Measurements from ENCODE around the gene PIAS4.

Gene PIAS4

GRCh38 chr19:4023600-4024398 is 16.3 kb downstream of the PIAS4 start:
- DNase-seq (ENCODE audit: low spot score), result no peak

- no peak for DNase-seq (ENCODE audit: low spot score)
These were observed 17.8 kb downstream of the PIAS4 start for GRCh38 chr19:4025317-4025716.

- DNase-seq (ENCODE audit: low spot score), result no peak
These were observed 19.6 kb downstream of the PIAS4 start for GRCh38 chr19:4027146-4027545.

DNA sequence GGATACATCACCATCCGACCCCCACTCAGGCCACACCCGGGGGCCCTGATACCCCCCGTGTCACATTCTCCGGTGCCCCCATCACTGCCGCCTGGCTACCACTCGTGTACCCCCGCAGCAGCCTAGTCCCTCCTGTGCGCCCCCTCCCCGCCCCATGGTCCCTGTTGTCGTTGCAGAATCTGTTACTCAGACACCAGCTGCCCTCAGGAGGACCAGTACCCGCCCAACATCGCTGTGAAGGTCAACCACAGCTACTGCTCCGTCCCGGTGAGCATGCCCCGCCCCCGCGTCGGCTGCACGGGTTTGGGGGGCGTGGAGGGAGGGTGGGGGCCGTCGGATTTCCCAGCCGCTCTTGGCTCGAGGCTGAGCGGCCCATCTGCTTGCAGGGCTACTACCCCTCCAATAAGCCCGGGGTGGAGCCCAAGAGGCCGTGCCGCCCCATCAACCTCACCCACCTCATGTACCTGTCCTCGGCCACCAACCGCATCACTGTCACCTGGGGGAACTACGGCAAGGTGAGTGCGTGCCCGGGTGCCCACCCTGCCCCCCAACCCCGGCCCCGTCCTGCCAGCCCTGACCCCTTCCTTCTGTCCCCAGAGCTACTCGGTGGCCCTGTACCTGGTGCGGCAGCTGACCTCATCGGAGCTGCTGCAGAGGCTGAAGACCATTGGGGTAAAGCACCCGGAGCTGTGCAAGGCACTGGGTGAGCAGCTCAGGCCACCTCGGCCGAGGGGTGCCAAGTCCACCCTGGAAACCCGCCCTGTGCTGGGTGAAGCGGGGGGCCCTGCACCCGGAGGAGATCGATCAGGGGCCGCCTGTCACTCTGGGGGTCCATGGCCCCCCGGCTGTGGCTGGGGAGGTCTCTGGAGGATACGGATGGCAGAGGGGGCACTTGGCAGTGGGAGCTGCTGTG is 21.1 kb downstream of the PIAS4 start:
- no peak for DNase-seq (ENCODE audit: low spot score)

GRCh38 chr19:4029247-4029614 is 21.7 kb downstream of the PIAS4 start:
- no peak for DNase-seq (ENCODE audit: low spot score)

DNA sequence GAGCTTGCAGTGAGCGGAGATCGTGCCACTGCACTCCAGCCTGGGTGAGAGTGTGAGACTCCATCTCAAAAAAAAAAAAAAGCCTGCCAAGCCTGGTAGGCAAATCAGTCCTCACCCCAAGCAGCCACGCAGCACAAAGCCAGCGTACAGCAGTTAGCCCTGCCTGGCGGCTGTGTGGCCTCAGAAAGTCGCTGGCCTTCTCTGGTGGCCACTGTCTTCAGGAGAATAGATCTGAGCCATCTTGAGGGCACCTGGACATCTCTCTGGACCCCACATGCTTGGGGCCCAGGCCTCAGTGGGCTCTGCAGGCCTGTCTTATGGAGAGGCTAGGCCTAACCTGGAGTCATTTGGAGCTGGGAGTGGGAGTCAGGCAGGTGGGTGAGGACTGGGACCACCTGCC is 23.0 kb downstream of the PIAS4 start:
- DNase-seq (ENCODE audit: low spot score), result no peak

DNA sequence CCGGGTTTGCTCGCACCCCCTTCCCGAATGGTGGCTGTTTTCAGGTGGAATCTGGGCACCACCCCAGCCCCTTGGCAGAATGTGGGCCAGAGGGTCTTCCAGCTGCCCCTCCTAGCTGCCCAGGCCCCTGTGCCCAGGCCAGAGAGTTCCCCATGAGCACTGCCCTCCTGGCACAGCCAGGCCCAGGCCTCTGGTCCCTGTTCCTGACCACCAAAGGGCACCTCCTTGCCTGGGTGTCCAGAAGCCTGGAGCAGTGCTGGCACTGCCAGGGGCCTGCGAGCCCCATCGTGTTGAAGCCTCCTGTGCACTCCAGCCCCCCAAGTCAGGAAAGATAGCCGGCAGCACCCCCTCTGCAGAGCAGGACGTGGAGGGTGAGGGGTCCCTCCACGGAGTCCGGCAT is 23.4 kb downstream of the PIAS4 start:
- no peak for DNase-seq (ENCODE audit: low spot score)

DNA sequence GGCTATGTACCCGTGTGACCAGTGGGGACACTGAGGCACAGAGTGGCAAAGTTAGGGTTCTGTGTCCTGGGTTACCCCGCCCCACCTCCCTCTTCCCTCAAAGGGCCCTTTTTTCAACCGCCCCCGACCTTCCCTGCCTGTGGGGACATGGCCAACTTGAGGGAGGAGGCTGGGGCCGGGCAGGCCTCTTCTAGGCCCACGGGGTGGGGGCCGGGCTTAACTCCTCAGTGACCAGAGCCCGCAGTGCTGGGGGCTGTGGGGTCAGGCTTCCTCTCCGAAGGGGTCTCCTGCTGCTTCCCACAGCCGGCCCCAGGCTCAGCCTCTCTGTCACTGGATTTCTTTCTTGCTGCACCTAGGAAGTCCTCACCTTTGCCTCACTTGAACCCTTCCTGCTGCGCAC is 23.9 kb downstream of the PIAS4 start:
- no peak for DNase-seq (ENCODE audit: low spot score)

- no peak for DNase-seq (ENCODE audit: low spot score)
These were observed 24.9 kb downstream of the PIAS4 start for GRCh38 chr19:4032436-4032835.

DNA sequence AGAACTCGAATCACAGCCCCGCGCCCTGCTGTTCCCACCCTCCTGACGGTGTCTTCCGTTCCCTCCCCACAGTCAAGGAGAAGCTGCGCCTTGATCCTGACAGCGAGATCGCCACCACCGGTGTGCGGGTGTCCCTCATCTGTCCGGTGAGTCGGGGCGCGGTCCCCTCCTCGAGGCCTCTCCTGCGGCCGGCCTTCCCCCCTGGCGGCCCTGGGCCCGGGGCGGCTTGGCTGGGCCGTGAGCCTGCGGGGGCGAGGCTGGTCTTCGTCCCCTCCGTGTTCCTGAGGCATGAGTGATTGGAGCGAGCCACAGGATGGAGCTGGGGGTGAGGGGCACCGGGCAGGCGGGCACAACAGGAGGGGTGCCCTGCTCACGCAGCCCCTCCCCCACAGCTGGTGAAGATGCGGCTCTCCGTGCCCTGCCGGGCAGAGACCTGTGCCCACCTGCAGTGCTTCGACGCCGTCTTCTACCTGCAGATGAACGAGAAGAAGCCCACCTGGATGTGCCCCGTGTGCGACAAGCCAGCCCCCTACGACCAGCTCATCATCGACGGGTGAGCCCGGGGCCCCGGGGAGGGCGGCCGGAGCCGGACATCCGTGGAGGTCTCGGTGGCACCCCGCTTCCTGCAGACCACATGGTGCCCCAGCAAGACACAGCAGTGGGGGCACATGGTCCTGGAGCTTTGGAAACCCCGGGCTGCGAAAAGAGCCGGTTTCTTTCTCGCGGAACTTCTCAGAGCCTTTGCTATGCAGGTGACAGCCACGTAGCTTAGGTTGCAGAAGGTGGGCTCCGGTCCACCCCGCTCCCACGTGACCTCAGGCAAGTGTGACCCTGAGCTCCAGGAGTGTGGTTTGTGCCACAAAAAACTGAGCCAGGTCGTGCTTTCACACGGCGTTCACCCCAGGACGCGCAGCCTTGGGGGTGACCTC is 25.8 kb downstream of the PIAS4 start:
- no peak for DNase-seq (ENCODE audit: low spot score)

GRCh38 chr19:4034048-4035017 is 26.8 kb downstream of the PIAS4 start:
- no peak for DNase-seq (ENCODE audit: low spot score)

DNA sequence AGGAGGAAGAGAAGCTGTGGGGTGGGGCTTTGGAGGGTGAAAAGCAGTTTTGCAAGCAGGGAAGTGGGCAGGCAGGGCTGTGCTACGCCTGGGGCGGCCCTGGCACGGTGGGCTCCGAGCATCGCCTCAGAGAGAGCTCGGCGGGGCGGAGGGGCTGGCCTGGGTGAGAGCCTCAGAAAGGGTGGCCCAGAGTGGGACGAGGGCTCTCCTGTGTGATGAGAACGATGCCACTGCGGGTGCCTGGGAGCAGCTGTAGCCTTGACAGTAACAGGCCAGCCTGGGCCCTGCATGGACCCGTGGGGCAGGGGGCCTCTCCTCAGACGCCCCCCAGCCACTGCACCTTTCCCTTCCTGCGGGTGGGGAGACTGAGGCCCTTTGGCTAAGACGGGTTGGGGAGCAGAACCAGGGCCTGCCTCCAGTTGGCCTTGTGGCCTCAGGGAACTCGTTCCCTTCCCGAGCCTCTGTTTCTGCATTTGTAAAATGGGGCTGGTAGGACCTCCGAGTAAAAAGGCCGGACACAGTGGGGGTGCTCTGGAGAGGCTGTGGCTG is 27.6 kb downstream of the PIAS4 start:
- DNase-seq (ENCODE audit: low spot score), result no peak

DNA sequence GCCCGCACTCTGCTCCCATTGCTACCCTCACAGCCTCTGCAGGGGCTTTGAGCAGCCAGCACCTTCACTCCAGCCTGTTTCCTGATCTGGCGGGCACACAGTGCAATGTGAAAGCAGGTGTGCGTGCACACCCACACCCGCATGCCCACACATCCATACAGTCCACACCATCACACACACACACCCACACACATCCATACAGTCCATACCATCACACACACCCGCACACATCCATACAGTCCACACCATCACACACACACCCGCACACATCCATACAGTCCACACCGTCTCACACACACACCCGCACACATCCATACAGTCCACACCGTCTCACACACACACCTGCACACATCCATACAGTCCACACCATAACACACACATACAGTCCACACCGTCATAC is 28.0 kb downstream of the PIAS4 start:
- no peak for DNase-seq (ENCODE audit: low spot score)

- DNase-seq (ENCODE audit: low spot score), result no peak
These were observed 29.2 kb downstream of the PIAS4 start for GRCh38 chr19:4036576-4037300.

- DNase-seq (ENCODE audit: low spot score), result no peak
These were observed 29.9 kb downstream of the PIAS4 start for GRCh38 chr19:4037301-4037949.

GRCh38 chr19:4038057-4038456 is 30.5 kb downstream of the PIAS4 start:
- no peak for DNase-seq (ENCODE audit: low spot score)

DNA sequence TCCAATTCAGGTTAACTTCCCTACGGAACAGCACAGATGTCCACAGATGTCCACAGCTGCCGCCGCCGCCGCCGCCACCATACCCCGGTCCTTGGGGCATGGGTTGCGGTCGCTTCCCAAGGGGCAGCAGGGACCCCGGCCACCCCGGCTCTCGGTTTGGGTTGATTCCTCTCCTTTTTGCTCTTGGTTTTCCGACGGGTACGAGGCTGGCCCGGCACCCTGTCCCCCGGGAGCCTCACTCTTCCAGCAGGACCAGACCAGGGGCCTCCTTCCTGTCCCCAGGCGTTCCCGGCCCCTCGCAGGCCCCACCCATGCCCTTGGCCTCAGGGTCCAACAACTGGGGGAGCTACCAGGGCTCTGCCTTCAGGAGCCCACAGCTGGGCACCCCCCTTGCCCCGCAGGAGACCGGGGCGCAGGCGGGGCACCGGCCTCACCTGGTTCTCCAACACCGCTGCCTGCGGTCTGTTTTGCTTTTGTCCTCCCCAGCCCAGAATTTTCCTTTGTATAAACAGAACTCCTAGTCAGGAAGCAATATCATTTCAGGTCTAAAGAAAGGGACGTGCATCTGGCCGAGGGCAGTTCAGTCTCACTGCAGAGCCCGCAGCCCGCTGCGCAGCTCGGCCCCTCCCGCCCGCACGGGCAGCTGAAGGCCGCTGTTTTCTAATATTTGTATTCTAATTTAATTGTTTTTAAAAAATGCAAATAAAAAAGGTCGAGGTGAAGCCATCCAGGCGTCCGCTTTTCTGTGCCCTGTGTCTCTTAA is 31.3 kb downstream of the PIAS4 start:
- DNase-seq (ENCODE audit: low spot score), result no peak

- no peak for DNase-seq (ENCODE audit: low spot score)
These were observed 34.7 kb downstream of the PIAS4 start for GRCh38 chr19:4042064-4042730.
